SK-N-SH (cell line): ENCODE results near the gene BANF1. TPM values are rescaled to one million over a fixed set of nuclear protein-coding genes. Genes with fewer than 3 reads are reported as not detected.

Experiments used
- CTCF ChIA-PET: fragments of 300-600, 350-600 bp; formaldehyde crosslinking; extraction: SDS; loops from one replicate; lab custom pipeline; 2021; lab: Yijun Ruan, JAX
- POLR2A ChIA-PET: fragments of 350-600 bp; sonication (Branson Sonifier 250); formaldehyde crosslinking; extraction: SDS; loops from one replicate; lab custom pipeline; 2020; ENCODE audit warnings: antibody characterized with exemption, inconsistent platforms; lab: Yijun Ruan, JAX
- DNase-seq: peaks from one replicate; pipeline ENCODE4 v3.0.0; 2012
- H2AFZ ChIP-seq: fragments of 200-600 bp; sonication (generic); 2 replicates; pipeline ENCODE4 v1.8.1; 2016; ENCODE audit warnings: antibody characterized with exemption, mild to moderate bottlenecking, low read depth
- H3F3A ChIP-seq: fragments of 200-600 bp; sonication (generic); replicated peaks from 2 replicates; pipeline ENCODE3; 2016; ENCODE audit warnings: antibody characterized with exemption, mild to moderate bottlenecking; ENCODE audit not compliant: insufficient read depth
- H3K27ac ChIP-seq, 2 experiments: fragments of 200-500 bp in 1 of 2; fragments of 200-600 bp in 1 of 2; sonication (Bioruptor generic) in 1 of 2; sonication (generic), shearing (Covaris generic) in 1 of 2; 2 replicates each; pipeline versions ENCODE4 v1.5.1 to v1.6.1; 2014 to 2016; ENCODE audit warnings: low read depth in 2 of 2, inconsistent platforms in 1 of 2, low read length in 1 of 2, mild to moderate bottlenecking in 1 of 2, mixed read lengths in 1 of 2
- H3K27me3 ChIP-seq: fragments of 200-600 bp; sonication (generic), shearing (Covaris generic); 2 replicates; pipeline ENCODE4 v1.6.1; 2016; ENCODE audit warnings: mixed run types; ENCODE audit not compliant: insufficient read depth
- H3K36me3 ChIP-seq, 2 experiments: fragments of 200-500 bp in 1 of 2; fragments of 200-600 bp in 1 of 2; sonication (Bioruptor generic) in 1 of 2; sonication (generic) in 1 of 2; replicated peaks in 1 of 2; 2 replicates each; pipeline versions ENCODE3 to v1.5.1; 2014 to 2016; ENCODE audit warnings: low read length in 1 of 2, mild to moderate bottlenecking in 1 of 2; ENCODE audit not compliant: insufficient read depth in 2 of 2, control insufficient read depth in 1 of 2
- H3K4me1 ChIP-seq, 2 experiments: fragments of 200-500 bp in 1 of 2; fragments of 200-600 bp in 1 of 2; sonication (Bioruptor generic) in 1 of 2; sonication (generic), shearing (Covaris generic) in 1 of 2; 2 replicates each; pipeline versions ENCODE4 v1.5.1 to v1.6.1; 2014 to 2016; ENCODE audit warnings: low read depth in 1 of 2, low read length in 1 of 2, mixed run types in 1 of 2; ENCODE audit not compliant: insufficient read depth in 2 of 2, control insufficient read depth in 1 of 2
- H3K4me2 ChIP-seq: fragments of 200-600 bp; sonication (generic), shearing (Covaris generic); 2 replicates; pipeline ENCODE4 v1.6.1; 2017; ENCODE audit warnings: mixed run types
- H3K4me3 ChIP-seq, 2 experiments: fragments of 200-500 bp in 1 of 2; fragments of 200-600 bp in 1 of 2; sonication (Bioruptor generic) in 1 of 2; sonication (generic), shearing (Covaris generic) in 1 of 2; 2 replicates each; pipeline versions ENCODE4 v1.5.1 to v1.8.1; 2014 to 2016; ENCODE audit warnings: low read depth in 2 of 2, inconsistent platforms in 1 of 2, low read length in 1 of 2, mild to moderate bottlenecking in 1 of 2, mixed read lengths in 1 of 2, moderate library complexity in 1 of 2
- H3K79me2 ChIP-seq: fragments of 200-600 bp; sonication (generic); 2 replicates; pipeline ENCODE4 v1.8.1; 2017; ENCODE audit warnings: mild to moderate bottlenecking; ENCODE audit not compliant: insufficient read depth
- H3K9ac ChIP-seq: fragments of 200-600 bp; sonication (generic); 2 replicates; pipeline ENCODE4 v1.6.1; 2017; ENCODE audit warnings: mixed run types
- H3K9me2 ChIP-seq: fragments of 200-600 bp; sonication (generic); 2 replicates; pipeline ENCODE4 v1.6.1; 2017; ENCODE audit warnings: mixed run types
- H3K9me3 ChIP-seq: fragments of 200-600 bp; sonication (generic); 2 replicates; pipeline ENCODE4 v1.6.1; 2017; ENCODE audit warnings: mixed run types, mild to moderate bottlenecking, moderate library complexity
- H4K20me1 ChIP-seq: fragments of 200-600 bp; sonication (generic); 2 replicates; pipeline ENCODE4 v1.6.1; 2017; ENCODE audit warnings: mild to moderate bottlenecking, mixed run types; ENCODE audit not compliant: insufficient read depth
- FOSL2 ChIP-seq: IDR thresholded peaks from 2 replicates; pipeline ENCODE4 v1.4.0; 2012; ENCODE audit warnings: low read depth, mild to moderate bottlenecking, moderate library complexity, borderline replicate concordance
- FOXJ3 ChIP-seq: sonication (generic); formaldehyde crosslinking; IDR thresholded peaks from 2 replicates; pipeline ENCODE4 v1.5.1; 2020; ENCODE audit warnings: mild to moderate bottlenecking, missing genetic modification reagents
- GABPA ChIP-seq: IDR thresholded peaks from 2 replicates; pipeline ENCODE4 v1.4.0; 2012; ENCODE audit warnings: low read depth, mild to moderate bottlenecking
- MXI1 ChIP-seq: IDR thresholded peaks from 2 replicates; pipeline ENCODE4 v1.6.1; 2012; ENCODE audit warnings: mild to moderate bottlenecking, low read depth, low read length, improper control_type of control experiment
- NFIC ChIP-seq: IDR thresholded peaks from 2 replicates; pipeline ENCODE4 v1.4.0; 2012; ENCODE audit warnings: borderline replicate concordance
- TAF1 ChIP-seq: IDR thresholded peaks from 2 replicates; pipeline ENCODE4 v1.6.1; 2012; ENCODE audit warnings: low read depth, mild to moderate bottlenecking, low read length, moderate library complexity, borderline replicate concordance
- TCF12 ChIP-seq: IDR thresholded peaks from 2 replicates; pipeline ENCODE4 v1.4.0; 2012
- WGBS: methylation state at CpG from one replicate; pipeline ENCODE4 v1.1.6; 2017; ENCODE audit warnings: low lambda C conversion rate; 5-methylcytosine and 5-hydroxymethylcytosine counted together
- polyA plus RNA-seq, 3 experiments: library from polyadenylated mRNA; depleted of rRNA; stranded (reverse); fragments of >200 nt; gene quantifications; 2 replicates each; pipeline ENCODE4 v1.2.3, GENCODE V29; 2012

BANF1 gene
- polyA plus RNA-seq, 1 of the 3 experiments (the other 2 are of a cell fraction), result 382 TPM

DNA sequence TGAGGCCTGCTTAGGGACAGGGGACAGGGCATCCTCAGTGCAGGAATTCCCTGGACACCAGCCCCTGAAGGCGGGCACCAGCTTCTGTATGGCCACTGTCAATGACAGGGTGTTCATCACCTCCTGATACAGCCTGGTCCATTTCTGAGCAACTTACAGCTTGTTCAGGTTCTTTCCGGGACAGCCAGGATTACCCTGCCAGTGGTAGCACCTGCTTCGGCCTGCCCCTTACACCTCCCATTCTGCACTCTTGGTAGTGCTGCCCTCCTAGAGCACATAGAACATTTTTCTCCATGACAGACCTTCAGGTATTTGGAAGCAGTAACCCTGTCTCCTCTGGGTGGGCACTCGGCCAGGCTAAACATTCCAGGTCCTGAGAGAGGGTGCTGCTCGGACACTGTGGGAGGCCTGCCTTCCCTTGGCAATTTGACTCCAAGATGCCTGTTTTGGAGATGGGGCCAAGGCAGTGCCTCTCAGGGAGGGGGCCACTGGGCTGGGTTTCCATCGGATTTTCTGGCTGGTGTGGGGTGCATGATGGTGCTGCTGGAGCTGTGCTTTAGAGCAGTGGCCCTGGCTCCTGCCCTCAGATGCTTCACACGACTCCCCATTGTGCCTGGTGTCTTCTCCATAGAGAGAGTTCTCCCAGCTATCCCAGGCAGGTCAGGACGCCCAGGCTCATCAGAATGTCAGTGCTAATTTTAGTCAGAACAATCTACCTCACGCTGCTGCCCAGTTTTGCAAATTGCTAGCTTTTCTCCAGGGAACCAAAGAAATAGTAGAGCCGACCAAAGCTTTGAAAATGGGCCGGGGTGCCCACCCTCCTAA lies 45.5 kb downstream of the BANF1 start:
- TF ChIP-seq NFIC (peak; percentile 35; the same call in 1 of the 2 replicates), FOXJ3 (no peak), GABPA (no peak), TCF12 (no peak)
- H3K36me3 ChIP-seq, result peaks cover 0 to 3% of the 10 kb centered on the region in 2 experiments
- H4K20me1 ChIP-seq, result no peaks in the 10 kb centered on the region
- CTCF ChIA-PET, result interaction anchor here (0.8 to 5.8 kb wide), 5 partner anchors 20 to 211 kb away, joined by 3 to 46 read pairs (median 5); partner anchors contain the start of gene PACS1
- H3K9me2 ChIP-seq, result no peaks in the 10 kb centered on the region
- no peaks in the 10 kb centered on the region for H3K27me3 ChIP-seq
- no peak overlapping the region for H3K27ac ChIP-seq
- H3K4me3 ChIP-seq, result peak overlapping the region in 1 of 2 experiments; percentile 59; a peak in 1 of 4 replicates
- H3K79me2 ChIP-seq, result peaks cover 6% of the 10 kb centered on the region
- POLR2A ChIA-PET, result interaction anchor here (0.6 kb wide), 1 partner anchor 393 kb away, joined by 3 read pairs; no protein-coding TSS in a partner anchor
- H3F3A ChIP-seq, result peaks cover 12% of the 10 kb centered on the region
- no peak overlapping the region for H3K9ac ChIP-seq
- H2AFZ ChIP-seq, result no peak overlapping the region
- peak overlapping the region; percentile 66; the same call in 1 of the 2 replicates for H3K4me2 ChIP-seq
- H3K4me1 ChIP-seq, result peaks cover 15 to 43% of the 10 kb centered on the region in 2 experiments; a peak in 2 of 4 replicates
- DNase-seq, result no peak
- no peaks in the 10 kb centered on the region for H3K9me3 ChIP-seq
- 82% methylated on average over 9 of the region's 11 CpGs for WGBS

DNA sequence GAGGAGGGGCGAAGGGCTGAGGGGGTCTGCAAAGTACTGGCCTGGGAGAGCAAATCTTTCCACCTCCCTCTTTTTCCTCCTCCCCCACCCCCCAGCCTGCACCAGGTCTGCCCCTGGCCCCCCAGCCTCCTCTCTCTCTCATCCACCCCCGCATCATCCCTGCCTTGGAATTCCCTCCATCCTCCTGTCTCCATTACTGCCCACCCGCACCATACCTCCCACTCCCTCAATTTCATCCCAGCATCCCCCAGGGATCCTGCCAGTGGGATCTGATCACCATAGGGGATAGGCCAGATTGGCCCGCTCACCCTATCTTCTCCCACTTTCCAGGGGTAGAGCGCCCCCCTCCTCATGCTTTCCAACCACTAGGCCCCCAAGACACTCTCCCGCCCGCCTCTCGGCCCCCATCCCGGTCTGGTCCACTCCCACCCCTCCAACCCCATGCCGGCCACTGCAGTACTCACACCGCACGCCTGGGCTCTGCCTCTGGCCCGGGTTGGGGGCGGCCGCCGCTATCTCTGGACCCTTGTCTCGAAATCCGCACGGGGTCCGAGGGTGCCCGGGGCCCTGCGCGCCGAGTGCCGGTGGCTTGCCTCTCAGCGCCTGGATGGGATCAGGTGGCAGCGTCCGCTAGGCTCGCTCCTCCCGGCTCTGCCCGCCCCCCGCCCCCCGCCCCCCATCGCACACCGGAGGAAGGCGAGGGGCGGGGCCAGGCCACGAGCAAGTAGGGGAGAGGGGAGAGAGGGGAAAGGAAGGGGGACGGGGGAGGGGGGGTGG lies 46.4 kb downstream of the BANF1 start, which contains the start of gene GAL3ST3:
TSS of gene GAL3ST3 (minus strand) at position 615 of the 777 bp plus-strand sequence. CDS start 3,746 bp downstream, outside the sequence.
- peaks cover 16% of the 10 kb centered on the region for H3K79me2 ChIP-seq
- peak within 1 kb of the TSS; percentile 66 for H3K4me2 ChIP-seq
- no peak within 1 kb of the TSS for H2AFZ ChIP-seq
- peak within 1 kb of the TSS; percentile 43 to 59; a peak in 2 of 4 replicates for H3K4me3 ChIP-seq
- 35% methylated on average over 39 of the region's 39 CpGs for WGBS
- H3K9ac ChIP-seq, result no peak within 1 kb of the TSS
- H3K4me1 ChIP-seq, result peaks cover 15 to 50% of the 10 kb centered on the region in 2 experiments; a peak in 2 of 4 replicates
- no peaks in the 10 kb centered on the region for H4K20me1 ChIP-seq
- H3K9me2 ChIP-seq, result no peaks in the 10 kb centered on the region
- H3F3A ChIP-seq, result peaks cover 12% of the 10 kb centered on the region
- H3K27me3 ChIP-seq, result no peaks in the 10 kb centered on the region
- POLR2A ChIA-PET, result no interaction called here
- H3K9me3 ChIP-seq, result no peaks in the 10 kb centered on the region
- CTCF ChIA-PET, result interaction anchor here (1.2 to 5.8 kb wide), 5 partner anchors 20 to 173 kb away, joined by 3 to 46 read pairs (median 19); partner anchors contain the start of gene PACS1
- peaks cover 3 to 4% of the 10 kb centered on the region in 2 experiments for H3K36me3 ChIP-seq
- peak; percentile 90 for DNase-seq
- peak within 1 kb of the TSS in 1 of 2 experiments; percentile 73; a peak in 1 of 4 replicates for H3K27ac ChIP-seq
- TF ChIP-seq MXI1 (peak; percentile 21; the same call in 1 of the 2 replicates), FOSL2 (no peak), TAF1 (peak; percentile 39; the same call in 1 of the 2 replicates)
